KOPT-K1 (cell line): ENCODE data around the gene KANK2.

Experiments
- H3K27ac ChIP-seq: fragments of 200-600 bp; sonication (generic); 2 replicates; pipeline ENCODE4 v1.5.1; 2016; ENCODE audit warnings: antibody characterized with exemption, mild to moderate bottlenecking, low read depth, low read length; ENCODE audit not compliant: poor library complexity, severe bottlenecking
- H3K36me3 ChIP-seq: fragments of 200-600 bp; sonication (generic); 2 replicates; pipeline ENCODE4 v1.5.1; 2017; ENCODE audit warnings: antibody characterized with exemption, mild to moderate bottlenecking, low read length, moderate library complexity; ENCODE audit not compliant: insufficient read depth
- H3K9me3 ChIP-seq: fragments of 200-600 bp; sonication (generic); 2 replicates; pipeline ENCODE4 v1.5.1; 2017; ENCODE audit warnings: antibody characterized with exemption, low read length, mild to moderate bottlenecking; ENCODE audit not compliant: insufficient read depth, poor library complexity, severe bottlenecking

KANK2 gene

DNA sequence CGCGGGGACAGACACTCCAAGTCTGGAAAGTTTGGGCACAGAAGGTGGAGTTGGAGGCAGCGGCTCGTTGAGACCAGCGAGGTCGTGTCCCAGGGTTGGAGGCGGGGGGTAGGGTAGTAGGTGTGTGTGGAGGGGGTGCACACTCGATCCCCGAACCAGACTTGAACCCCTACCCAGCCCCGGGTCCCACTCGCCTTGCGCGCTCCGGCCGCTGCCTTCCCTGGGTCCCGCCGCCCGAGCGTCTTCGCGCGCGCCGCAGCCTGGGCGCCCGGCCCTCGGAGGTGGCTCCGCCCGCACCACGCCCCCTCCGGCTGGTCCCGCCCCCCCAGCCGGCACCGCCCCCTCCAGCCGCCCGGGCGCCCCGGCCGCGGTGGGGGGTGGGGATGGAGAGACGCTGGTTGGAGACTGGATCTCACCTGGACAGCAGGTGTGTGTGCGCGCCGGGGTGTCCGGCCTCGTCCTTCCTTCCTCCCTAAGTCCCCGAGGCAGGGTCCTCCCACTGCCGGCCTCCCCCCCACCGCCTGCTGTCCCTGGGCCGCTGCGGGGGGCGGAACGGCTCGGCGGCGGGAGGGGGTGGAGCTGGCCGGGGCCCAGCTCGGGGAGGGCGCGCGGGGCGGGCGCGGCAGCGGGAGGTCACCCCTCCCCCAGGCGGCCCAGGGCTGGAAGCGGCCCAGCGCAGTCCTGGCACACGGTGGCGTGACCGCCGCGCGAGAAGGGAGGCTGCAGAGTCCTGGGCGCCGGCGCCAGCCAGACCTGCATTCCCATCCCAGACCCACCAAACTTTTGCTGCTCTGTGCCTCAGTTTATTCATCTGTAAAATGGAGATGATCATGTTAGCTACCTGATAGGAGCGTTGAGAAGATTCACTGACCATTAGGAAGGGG lies at the start of gene KANK2:
KANK2 (minus strand) TSS at position 255 of the 884 bp plus-strand sequence. CDS start 3,034 bp downstream, outside the sequence.
- H3K36me3 ChIP-seq: no peaks in the 10 kb centered on the region
- peak within 1 kb of the TSS; percentile 15 for H3K27ac ChIP-seq

DNA sequence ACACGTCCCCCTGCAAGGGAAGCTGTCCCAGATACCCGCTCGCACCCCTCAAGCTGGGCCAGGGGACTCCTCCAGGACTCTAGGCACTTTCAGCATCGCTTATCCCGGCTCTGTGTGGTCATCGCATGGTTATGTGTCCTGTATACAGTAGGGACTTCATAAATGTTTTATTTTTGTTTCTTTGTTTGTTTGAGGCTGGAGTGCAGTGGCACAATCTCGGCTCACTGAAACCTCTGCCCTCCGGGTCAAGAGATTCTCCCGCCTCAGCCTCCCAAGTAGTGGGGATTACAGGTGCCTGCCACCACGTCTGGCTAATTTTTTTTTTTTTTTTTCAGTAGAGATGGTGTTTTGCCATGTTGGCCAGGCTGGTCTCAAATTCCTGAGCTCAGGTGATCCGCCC lies 49.6 kb upstream of the KANK2 start:
- H3K36me3 ChIP-seq: no peaks in the 10 kb centered on the region
- H3K9me3 ChIP-seq: no peaks in the 10 kb centered on the region
- no peak overlapping the region for H3K27ac ChIP-seq

More for the DNA sequence above, at the start of gene KANK2:
- H3K9me3 ChIP-seq: no peaks in the 10 kb centered on the region

DNA sequence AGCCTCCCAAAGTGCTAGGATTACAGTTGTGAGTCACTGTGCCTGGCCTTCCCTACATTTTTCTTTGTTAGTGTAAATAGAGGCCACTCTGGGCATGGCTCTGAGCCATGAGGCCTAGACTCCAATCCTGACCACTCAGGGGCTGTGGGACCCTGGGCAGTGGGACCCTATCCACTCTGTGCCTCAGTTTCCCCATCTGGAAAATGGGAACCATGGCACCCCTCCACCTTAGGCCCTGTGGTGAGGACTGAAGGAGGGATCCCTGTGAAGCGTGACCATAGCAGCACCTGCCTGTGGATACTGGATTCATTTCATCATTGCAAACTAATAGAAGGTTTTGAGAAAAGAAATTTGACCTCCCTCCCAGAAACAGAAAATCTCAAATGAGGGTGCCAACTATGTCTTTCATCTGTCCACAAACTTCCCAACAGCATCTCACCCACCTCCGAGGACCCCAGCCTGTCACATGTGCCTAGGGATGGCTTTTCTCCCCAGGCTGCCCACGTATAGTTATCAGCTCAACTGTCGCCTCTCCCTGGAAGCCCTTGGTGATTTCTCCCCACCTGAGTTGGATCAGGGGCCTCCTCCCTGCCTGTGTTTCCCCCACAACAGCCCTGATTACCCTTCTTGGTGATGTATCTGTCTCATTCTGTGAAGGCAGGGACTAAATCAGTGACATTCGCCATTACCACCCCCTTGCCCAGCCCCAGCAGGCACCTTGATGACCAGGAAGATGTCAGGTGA lies 47.7 kb upstream of the KANK2 start:
- Histone ChIP-seq H3K27ac (no peak overlapping the region), H3K36me3 (no peaks in the 10 kb centered on the region), H3K9me3 (no peaks in the 10 kb centered on the region)

DNA sequence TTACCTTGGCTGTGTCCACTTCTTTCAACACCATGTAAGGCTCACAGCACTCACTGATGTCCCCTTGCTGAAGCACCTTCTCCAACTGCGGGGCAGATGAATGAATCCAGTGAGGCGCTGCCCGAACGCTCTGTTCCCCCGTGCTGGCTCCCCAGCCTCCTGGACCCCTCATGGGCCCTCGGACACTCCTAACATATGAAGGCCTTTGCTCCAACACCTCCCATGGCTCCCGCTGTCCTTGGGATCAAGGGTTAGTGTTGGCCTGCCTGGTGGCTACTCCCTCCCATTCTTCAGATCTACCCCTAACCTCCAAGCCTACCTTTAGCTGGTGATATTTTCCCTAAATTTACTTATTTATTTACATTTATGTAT lies 46.4 kb upstream of the KANK2 start:
- no peaks in the 10 kb centered on the region for H3K36me3 ChIP-seq
- no peaks in the 10 kb centered on the region for H3K9me3 ChIP-seq
- no peak overlapping the region for H3K27ac ChIP-seq

DNA sequence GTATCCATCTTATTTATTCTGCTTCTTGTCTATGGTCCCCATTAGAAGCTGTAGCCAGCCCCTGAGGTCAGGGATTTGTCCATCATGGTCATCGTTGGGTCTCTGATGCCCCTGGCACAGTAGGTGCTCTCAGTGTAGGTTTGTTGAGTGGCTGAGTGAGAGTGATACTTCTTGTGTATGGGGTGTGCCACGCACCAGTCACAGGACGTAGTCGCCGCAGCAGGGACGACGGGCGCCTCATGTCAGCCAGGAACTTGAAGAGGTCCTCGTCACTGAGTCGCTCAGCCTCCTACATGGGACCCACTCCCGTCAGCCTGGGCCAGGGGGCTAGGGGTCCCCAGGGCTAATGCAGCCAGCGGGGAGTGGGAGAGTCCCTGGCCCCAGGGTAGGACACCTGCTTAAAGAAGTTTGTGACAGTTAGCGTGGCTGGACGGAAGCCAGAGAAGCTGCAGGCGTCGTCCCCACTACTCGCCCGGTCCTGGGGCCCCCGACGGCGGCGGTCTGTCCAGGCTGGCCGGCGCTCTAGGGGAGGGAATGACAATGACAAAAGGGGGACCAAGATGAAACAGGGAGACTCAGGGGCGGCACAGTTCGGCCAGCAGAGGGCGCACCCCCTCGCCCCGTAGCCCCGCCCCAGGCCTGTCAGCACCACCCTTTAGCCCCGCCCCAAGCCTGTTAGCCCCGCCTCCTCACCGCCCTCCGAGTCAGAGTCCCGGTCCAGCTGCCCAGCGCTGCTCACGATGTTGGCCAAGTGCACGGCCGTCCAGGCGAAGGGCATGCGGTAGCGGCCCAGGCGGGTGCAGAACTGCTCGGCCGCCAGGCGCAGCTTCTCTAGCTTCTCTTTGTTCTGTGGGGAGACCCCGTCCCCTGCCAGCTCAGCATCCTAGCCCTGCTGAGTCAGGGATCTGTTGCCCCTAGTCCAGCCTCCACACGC lies 45.8 kb upstream of the KANK2 start:
- no peak overlapping the region for H3K27ac ChIP-seq
- no peaks in the 10 kb centered on the region for H3K36me3 ChIP-seq
- no peaks in the 10 kb centered on the region for H3K9me3 ChIP-seq

DNA sequence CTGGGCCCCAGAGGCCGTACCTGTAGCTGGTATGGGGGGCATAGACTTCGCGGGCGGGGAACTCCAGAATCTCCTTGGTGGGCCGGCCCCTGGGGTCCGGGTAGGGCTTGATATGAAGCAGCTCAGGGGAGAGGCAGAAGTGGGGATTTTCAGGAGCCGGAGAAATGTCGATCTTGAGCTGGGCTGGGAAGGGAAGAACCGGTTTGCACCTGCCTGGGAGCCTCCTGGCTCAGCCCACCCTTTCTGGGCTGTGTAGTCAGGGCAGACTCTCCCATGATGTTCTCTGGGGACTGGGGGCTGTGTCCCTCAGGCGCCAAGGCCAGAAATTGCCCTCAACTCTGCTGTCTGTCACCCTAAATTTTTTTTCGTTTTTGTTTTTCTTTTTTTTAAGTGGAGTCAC lies 44.7 kb upstream of the KANK2 start:
- Histone ChIP-seq H3K36me3 (no peaks in the 10 kb centered on the region), H3K9me3 (no peaks in the 10 kb centered on the region), H3K27ac (no peak overlapping the region)

DNA sequence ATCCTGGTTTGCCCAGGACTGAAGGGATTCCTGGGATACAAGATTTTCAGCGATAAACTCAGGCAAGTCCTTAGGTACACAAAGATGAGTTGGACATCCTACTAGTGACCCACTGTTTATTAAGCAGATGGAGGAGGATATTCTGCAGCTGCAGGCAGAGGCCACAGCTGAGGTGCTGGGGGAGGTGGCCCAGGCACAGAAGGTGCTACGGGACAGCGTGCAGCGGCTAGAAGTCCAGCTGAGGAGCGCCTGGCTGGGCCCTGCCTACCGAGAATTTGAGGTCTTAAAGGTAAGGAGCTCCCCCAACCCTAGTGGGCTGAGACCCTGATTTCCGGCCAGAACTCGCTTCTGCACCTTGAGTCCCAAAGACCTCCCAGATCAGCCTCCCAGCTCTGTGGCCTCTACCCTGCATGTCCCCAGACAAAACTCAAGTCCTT lies 42.7 kb upstream of the KANK2 start:
- Histone ChIP-seq H3K36me3 (no peaks in the 10 kb centered on the region), H3K27ac (no peak overlapping the region), H3K9me3 (no peaks in the 10 kb centered on the region)

DNA sequence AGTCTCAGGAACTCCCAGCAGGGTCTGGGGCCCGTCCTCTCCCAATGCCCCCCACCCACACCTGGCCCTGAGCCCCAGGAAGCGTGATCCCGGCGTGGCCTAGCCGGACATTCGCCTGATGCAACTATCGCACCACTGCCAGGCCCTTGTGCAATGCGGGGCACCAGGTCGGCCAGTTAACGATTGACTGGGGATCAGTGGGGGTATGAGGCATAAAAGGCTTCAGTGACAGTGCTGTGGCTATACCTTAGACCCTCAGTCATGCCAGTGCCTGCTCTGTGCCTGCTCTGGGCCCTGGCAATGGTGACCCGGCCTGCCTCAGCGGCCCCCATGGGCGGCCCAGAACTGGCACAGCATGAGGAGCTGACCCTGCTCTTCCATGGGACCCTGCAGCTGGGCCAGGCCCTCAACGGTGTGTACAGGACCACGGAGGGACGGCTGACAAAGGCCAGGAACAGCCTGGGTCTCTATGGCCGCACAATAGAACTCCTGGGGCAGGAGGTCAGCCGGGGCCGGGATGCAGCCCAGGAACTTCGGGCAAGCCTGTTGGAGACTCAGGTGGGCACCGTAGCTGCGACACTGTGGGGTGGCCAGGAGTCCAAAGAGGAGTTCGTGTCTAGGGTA lies 42.1 kb upstream of the KANK2 start, which contains the start of gene ANGPTL8:
ANGPTL8 (plus strand) TSS at position 243 of the 624 bp plus-strand sequence; CDS start at position 262, 19 bp downstream.
- Histone ChIP-seq H3K9me3 (no peaks in the 10 kb centered on the region), H3K27ac (no peak within 1 kb of the TSS), H3K36me3 (no peaks in the 10 kb centered on the region)

DNA sequence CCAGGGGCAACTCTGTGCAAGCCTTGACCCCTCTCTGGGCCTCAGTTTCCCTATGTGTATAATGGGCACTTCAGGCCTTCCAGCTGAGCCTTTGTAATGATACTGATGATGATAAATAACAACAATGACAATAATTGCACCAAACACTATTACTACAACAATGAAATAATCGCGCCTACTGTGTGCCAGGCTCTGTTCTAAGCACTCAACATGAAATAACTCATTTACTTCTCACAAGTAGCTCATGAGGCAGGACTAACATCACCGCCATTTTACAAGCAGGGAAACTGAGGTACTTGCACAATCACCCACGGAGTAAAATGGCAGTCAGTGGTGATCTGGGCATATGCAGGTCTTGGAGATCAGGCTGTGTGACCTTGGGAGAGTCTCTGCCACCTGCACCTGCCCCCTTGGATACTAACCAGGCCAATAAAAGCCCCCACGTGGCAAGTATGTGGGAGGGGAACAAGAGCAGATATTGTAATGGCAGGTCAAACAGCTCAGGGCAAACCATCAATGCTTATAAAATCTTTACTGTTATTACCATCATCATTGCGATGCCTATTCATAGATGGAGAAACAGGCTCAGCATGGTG lies 41.5 kb upstream of the KANK2 start:
- no peak overlapping the region for H3K27ac ChIP-seq
- H3K9me3 ChIP-seq: no peaks in the 10 kb centered on the region
- H3K36me3 ChIP-seq: no peaks in the 10 kb centered on the region

DNA sequence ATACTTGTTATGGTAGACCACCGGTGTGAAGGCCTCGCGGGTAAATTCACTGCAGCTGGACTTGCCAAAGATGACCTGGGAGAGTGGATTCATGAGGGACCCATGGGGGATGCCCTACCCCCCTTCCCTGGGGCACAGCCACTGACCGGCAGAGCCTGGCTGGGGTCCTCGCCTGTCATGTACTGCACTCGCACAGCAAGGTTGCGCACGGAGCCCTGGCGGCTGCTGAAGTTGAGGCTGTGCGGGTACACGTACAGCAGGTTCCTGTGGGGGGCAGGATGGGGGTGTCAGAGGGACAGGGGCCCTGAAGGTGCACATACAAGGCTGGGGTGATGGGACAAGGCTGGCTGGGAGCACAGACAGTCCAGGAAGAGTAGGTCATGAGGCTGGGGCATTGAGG lies 40.7 kb upstream of the KANK2 start:
- H3K9me3 ChIP-seq: no peaks in the 10 kb centered on the region
- no peak overlapping the region for H3K27ac ChIP-seq
- H3K36me3 ChIP-seq: no peaks in the 10 kb centered on the region

DNA sequence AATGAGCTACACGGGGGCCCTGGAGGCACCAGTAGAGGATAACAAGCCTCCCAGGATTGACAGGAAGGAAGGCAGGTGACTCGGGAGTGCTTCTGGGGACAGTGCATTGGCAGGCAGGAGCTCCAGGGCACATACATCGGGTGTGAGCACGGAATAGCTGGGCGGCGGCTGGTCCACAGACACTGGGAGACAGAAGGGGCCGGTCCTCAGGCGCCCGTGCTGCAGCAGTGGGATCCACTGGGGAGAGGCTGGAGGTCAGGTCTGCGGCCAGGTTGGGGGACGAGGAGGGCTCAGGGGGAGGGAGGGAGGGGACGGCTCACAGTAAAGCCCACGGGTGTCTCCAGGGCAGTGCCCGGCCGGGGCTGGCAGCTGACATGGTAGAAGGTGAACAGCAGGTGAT lies 40.0 kb upstream of the KANK2 start:
- Histone ChIP-seq H3K9me3 (no peaks in the 10 kb centered on the region), H3K27ac (no peak overlapping the region), H3K36me3 (no peaks in the 10 kb centered on the region)

DNA sequence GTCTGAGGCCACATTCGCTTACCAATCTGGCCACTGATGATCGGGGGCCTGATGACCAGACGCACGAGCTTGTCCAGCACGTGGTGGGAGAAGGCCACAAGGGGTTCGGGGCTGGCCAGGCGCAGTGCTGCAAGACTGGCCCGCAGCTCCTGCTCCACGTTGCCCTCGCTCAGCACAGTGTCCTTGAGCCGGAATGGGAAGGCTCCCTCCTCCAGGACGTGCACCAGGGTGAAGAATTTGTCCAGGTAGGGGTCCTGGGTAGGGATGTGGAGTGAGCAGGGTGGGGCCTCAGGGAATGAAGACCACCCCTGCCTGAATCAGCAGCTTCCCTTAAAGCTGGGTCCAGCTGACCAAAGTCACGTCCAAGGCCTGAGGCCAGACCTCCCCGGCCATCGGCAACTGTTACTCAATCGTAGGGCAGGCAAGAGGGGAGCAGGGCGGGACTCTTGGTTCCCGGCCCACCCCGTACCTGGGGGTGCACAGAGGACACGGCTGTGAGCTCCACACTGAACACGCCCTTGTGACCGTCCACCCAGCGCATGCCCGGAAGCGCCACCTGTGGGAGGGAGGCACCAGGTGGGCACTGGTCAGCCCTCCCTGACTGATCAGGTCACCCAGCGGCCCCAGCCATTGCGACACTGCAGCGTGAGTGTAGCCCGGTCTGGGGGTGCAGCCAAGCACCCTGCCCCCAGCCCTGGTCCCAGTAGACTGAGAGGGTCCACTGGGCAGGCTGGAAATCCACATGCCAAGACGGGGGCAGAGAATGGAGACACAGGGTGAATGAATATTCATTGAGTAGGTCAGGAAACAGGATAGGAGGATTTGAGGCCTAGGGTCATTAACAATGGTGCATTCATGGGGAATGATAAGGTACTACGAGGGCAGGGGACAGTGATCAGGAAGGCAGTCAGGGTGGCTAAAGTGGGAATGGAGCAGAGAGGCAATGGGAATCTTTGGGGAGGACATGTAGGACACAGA lies 39.3 kb upstream of the KANK2 start:
- no peaks in the 10 kb centered on the region for H3K36me3 ChIP-seq
- H3K27ac ChIP-seq: no peak overlapping the region
- H3K9me3 ChIP-seq: no peaks in the 10 kb centered on the region

DNA sequence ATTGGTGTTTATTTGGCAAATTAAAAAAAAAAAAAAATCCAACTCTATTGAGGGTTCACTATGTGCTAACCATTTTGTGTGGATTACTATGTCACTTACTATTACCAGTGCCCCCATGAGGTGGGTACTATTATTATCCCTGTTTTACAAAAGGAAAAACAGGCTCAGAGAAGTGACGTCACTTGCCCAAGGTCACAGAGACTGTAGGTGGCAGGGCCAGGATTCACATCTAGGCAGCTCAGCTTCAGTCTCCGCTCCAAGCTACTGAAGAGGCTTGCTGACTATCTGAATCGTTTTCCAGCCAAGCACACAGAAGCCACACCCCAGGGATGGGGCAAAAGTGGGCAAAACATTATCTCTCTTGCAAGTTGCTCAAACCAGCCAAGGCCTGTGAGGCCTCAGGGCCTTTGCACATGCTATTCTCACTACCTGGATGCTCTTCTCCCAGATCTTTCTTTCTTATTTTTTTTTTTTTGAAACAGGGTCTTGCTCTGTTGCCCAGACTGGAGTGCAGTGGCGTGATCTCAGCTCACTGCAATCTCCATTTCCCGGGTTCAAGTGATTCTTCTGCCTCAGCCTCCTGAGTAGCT lies 37.2 kb upstream of the KANK2 start:
- H3K9me3 ChIP-seq: no peaks in the 10 kb centered on the region
- H3K27ac ChIP-seq: no peak overlapping the region
- no peaks in the 10 kb centered on the region for H3K36me3 ChIP-seq
